Lower leg skin (tissue), 3 donors: ENCODE data around the gene GRIP1.

Source experiments
- POLR2A ChIP-seq, 2 donors: fragments of 450-650 bp; IDR thresholded peaks; one replicate each; pipeline ENCODE4 v1.6.1; 2016 to 2017; ENCODE audit warnings: antibody characterized with exemption in 2 of 2, mild to moderate bottlenecking in 1 of 2, moderate library complexity in 1 of 2
- TF ChIP-seq, protein P1 (sequence below), 3 donors: fragments of 450-650 bp; IDR thresholded peaks; one replicate each; pipeline ENCODE4 v1.5.1; 2016; ENCODE audit warnings: antibody characterized with exemption in 3 of 3, mild to moderate bottlenecking in 3 of 3, moderate library complexity in 2 of 3

GRCh38 chr12:66620026-66620425 is 58.9 kb downstream of the GRIP1 start:
- TF ChIP-seq, protein P1, sequence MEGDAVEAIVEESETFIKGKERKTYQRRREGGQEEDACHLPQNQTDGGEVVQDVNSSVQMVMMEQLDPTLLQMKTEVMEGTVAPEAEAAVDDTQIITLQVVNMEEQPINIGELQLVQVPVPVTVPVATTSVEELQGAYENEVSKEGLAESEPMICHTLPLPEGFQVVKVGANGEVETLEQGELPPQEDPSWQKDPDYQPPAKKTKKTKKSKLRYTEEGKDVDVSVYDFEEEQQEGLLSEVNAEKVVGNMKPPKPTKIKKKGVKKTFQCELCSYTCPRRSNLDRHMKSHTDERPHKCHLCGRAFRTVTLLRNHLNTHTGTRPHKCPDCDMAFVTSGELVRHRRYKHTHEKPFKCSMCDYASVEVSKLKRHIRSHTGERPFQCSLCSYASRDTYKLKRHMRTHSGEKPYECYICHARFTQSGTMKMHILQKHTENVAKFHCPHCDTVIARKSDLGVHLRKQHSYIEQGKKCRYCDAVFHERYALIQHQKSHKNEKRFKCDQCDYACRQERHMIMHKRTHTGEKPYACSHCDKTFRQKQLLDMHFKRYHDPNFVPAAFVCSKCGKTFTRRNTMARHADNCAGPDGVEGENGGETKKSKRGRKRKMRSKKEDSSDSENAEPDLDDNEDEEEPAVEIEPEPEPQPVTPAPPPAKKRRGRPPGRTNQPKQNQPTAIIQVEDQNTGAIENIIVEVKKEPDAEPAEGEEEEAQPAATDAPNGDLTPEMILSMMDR (IDR thresholded peaks at IDR 0.05) = no peak
- no peak for TF ChIP-seq POLR2A (IDR thresholded peaks at IDR 0.05)
